Neutrophil (primary cell): ENCODE measurements around the gene IDUA.

ENCODE experiments used
- H3K27ac ChIP-seq: fragments of 200-600 bp; sonication (generic); 2 replicates; pipeline ENCODE4 v1.5.1; 2016; ENCODE audit warnings: mild to moderate bottlenecking, moderate library complexity
- H3K27me3 ChIP-seq: fragments of 200-600 bp; sonication (generic); 2 replicates; pipeline ENCODE4 v1.6.0; 2016; ENCODE audit warnings: mild to moderate bottlenecking
- H3K36me3 ChIP-seq: fragments of 200-600 bp; sonication (generic); 2 replicates; pipeline ENCODE4 v1.5.1; 2017
- H3K4me1 ChIP-seq, 2 experiments: fragments of 200-600 bp in 1 of 2; sonication (generic) in 1 of 2; 1 replicate in 1 of 2; 2 replicates in 1 of 2; pipeline versions ENCODE4 v1.5.1 to v1.6.1; 2013 to 2016; ENCODE audit warnings: low read depth in 1 of 2, low read length in 1 of 2, mild to moderate bottlenecking in 1 of 2, moderate library complexity in 1 of 2; ENCODE audit not compliant: control insufficient read depth in 1 of 2, insufficient read depth in 1 of 2
- H3K4me3 ChIP-seq, 2 experiments: fragments of 200-600 bp in 1 of 2; sonication (generic) in 1 of 2; 1 replicate in 1 of 2; 2 replicates in 1 of 2; pipeline ENCODE4 v1.5.1; 2013 to 2016; ENCODE audit warnings: low read depth in 1 of 2, low read length in 1 of 2, mild to moderate bottlenecking in 1 of 2, moderate library complexity in 1 of 2
- H3K9me3 ChIP-seq: fragments of 200-600 bp; sonication (generic); 2 replicates; pipeline ENCODE4 v1.5.1; 2016
- TF ChIP-seq, protein P1 (sequence below): fragments of 200-600 bp; sonication (generic); IDR thresholded peaks from 2 replicates; pipeline ENCODE4 v1.5.1; 2016; ENCODE audit warnings: antibody characterized with exemption

Gene IDUA

GRCh38 chr4:1022051-1022738, 35.4 kb downstream of the IDUA start:
- TF ChIP-seq, protein P1, sequence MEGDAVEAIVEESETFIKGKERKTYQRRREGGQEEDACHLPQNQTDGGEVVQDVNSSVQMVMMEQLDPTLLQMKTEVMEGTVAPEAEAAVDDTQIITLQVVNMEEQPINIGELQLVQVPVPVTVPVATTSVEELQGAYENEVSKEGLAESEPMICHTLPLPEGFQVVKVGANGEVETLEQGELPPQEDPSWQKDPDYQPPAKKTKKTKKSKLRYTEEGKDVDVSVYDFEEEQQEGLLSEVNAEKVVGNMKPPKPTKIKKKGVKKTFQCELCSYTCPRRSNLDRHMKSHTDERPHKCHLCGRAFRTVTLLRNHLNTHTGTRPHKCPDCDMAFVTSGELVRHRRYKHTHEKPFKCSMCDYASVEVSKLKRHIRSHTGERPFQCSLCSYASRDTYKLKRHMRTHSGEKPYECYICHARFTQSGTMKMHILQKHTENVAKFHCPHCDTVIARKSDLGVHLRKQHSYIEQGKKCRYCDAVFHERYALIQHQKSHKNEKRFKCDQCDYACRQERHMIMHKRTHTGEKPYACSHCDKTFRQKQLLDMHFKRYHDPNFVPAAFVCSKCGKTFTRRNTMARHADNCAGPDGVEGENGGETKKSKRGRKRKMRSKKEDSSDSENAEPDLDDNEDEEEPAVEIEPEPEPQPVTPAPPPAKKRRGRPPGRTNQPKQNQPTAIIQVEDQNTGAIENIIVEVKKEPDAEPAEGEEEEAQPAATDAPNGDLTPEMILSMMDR = no peak
- H3K9me3 ChIP-seq = no peaks in the 10 kb centered on the region

DNA sequence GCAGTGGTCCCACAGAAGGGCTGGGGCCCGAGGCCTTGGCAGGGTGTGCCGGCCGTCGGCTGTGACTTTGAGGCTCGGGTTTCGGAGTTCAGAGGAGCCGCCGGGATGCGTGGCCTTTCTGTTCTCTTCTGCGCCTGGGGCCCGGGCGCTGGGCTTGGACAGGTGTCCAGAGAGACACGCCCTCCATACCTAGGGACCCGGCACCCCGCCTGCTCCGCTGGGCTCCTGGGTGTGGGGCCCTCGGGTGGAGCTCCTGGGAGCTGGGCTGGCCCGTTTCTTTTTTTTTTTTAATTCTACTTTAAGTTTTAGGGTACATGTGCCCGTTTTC, 35.9 kb downstream of the IDUA start:
- TF ChIP-seq, protein P1 = no peak
- H3K4me3 ChIP-seq = no peak overlapping the region

More at GRCh38 chr4:1022051-1022738, 35.4 kb downstream of the IDUA start:
- no peaks in the 10 kb centered on the region for H3K4me1 ChIP-seq
- H3K27ac ChIP-seq = no peak overlapping the region
- no peaks in the 10 kb centered on the region for H3K36me3 ChIP-seq
- no peak overlapping the region for H3K4me3 ChIP-seq
- no peaks in the 10 kb centered on the region for H3K27me3 ChIP-seq

GRCh38 chr4:1023075-1023640, 36.3 kb downstream of the IDUA start:
- H3K4me1 ChIP-seq = no peaks in the 10 kb centered on the region
- no peaks in the 10 kb centered on the region for H3K9me3 ChIP-seq
- H3K27me3 ChIP-seq = no peaks in the 10 kb centered on the region
- no peak overlapping the region for H3K4me3 ChIP-seq
- no peak overlapping the region for H3K27ac ChIP-seq
- TF ChIP-seq, protein P1 = no peak
- H3K36me3 ChIP-seq = no peaks in the 10 kb centered on the region

More for the DNA sequence above, 35.9 kb downstream of the IDUA start:
- Histone ChIP-seq H3K9me3 (no peaks in the 10 kb centered on the region), H3K36me3 (no peaks in the 10 kb centered on the region), H3K27me3 (no peaks in the 10 kb centered on the region), H3K4me1 (no peaks in the 10 kb centered on the region), H3K27ac (no peak overlapping the region)

GRCh38 chr4:1023895-1024740, 37.3 kb downstream of the IDUA start:
- no peaks in the 10 kb centered on the region for H3K27me3 ChIP-seq
- no peaks in the 10 kb centered on the region for H3K4me1 ChIP-seq
- H3K4me3 ChIP-seq = no peak overlapping the region
- H3K36me3 ChIP-seq = no peaks in the 10 kb centered on the region
- H3K9me3 ChIP-seq = no peaks in the 10 kb centered on the region
- no peak overlapping the region for H3K27ac ChIP-seq
- TF ChIP-seq, protein P1 = no peak

- Histone ChIP-seq H3K27ac (no peak overlapping the region), H3K9me3 (no peaks in the 10 kb centered on the region), H3K4me3 (no peak overlapping the region), H3K27me3 (no peaks in the 10 kb centered on the region), H3K4me1 (no peaks in the 10 kb centered on the region), H3K36me3 (no peaks in the 10 kb centered on the region)
- TF ChIP-seq, protein P1 = no peak
Observed at GRCh38 chr4:1024882-1025545, 38.2 kb downstream of the IDUA start.
